ENCODE measurements around the gene AK5. TPM values are rescaled to one million over a fixed set of nuclear protein-coding genes. Genes with fewer than 3 reads are reported as not detected.
A peak's percentile ranks its signal among the peaks of the same experiment; 100 is the strongest.

The AK5 gene
- total and polyA plus RNA-seq, 7 experiments from 2014 or later: 1.7 to 82.1 (median 56.5) TPM

- Mint-ChIP-seq H3K4me3 (no peak overlapping the region), H3K27ac (peak overlapping the region in 7 of 9 donors; percentile 1 to 77 (median 48)), H3K9me3 (peaks cover 0 to 12% (median 4%) of the 10 kb centered on the region in 11 donors), H3K27me3 (no peaks in the 10 kb centered on the region), H3K4me1 (peaks cover 0 to 54% (median 33%) of the 10 kb centered on the region in 7 donors), H3K36me3 (peaks cover 0 to 70% (median 63%) of the 10 kb centered on the region in 5 donors)
- no peak overlapping the region for H3K27ac ChIP-seq (ENCODE audit: low read depth, low read length)
- no peaks in the 10 kb centered on the region for H3K4me1 ChIP-seq (ENCODE audit: control insufficient read depth in 2 of 2, insufficient read depth in 2 of 2, low read length in 2 of 2)
- ChIA-PET POLR2A (no interaction called here), CTCF (no interaction called here)
- intact Hi-C loops (cut with micrococcal nuclease): no loop called here
- H3K36me3 ChIP-seq (ENCODE audit: control insufficient read depth in 2 of 3, insufficient read depth in 3 of 3, low read length in 3 of 3): peaks cover 0 to 3% (median 0%) of the 10 kb centered on the region in 3 experiments
- ATAC-seq (no peak), DNase-seq (no peak)
- H3K4me3 ChIP-seq (ENCODE audit: low read length): no peak overlapping the region
- H3K27me3 ChIP-seq (ENCODE audit: control insufficient read depth in 2 of 2, insufficient read depth in 2 of 2, low read length in 2 of 2): no peaks in the 10 kb centered on the region
- H3K9me3 ChIP-seq (ENCODE audit: control insufficient read depth in 2 of 3, low read length in 3 of 3): no peaks in the 10 kb centered on the region
Observed at GRCh38 chr1:77360256-77360655, 78.4 kb downstream of the AK5 start.

GRCh38 chr1:77361621-77362020, 79.8 kb downstream of the AK5 start:
- Mint-ChIP-seq H3K27ac (peak overlapping the region in 1 of 9 donors; percentile 28), H3K4me3 (no peak overlapping the region), H3K36me3 (peaks cover 0 to 62% (median 52%) of the 10 kb centered on the region in 5 donors), H3K27me3 (no peaks in the 10 kb centered on the region), H3K4me1 (peaks cover 0 to 45% (median 41%) of the 10 kb centered on the region in 7 donors), H3K9me3 (peaks cover 0 to 12% (median 2%) of the 10 kb centered on the region in 11 donors)
- H3K9me3 ChIP-seq (ENCODE audit: control insufficient read depth in 2 of 3, low read length in 3 of 3): no peaks in the 10 kb centered on the region
- intact Hi-C loops (cut with micrococcal nuclease): no loop called here
- DNase-seq: no peak
- no peak overlapping the region for H3K4me3 ChIP-seq (ENCODE audit: low read length)
- ChIA-PET CTCF (no interaction called here), POLR2A (no interaction called here)
- ATAC-seq: no peak
- H3K36me3 ChIP-seq (ENCODE audit: control insufficient read depth in 2 of 3, insufficient read depth in 3 of 3, low read length in 3 of 3): no peaks in the 10 kb centered on the region
- no peaks in the 10 kb centered on the region for H3K27me3 ChIP-seq (ENCODE audit: control insufficient read depth in 2 of 2, insufficient read depth in 2 of 2, low read length in 2 of 2)
- H3K4me1 ChIP-seq (ENCODE audit: control insufficient read depth in 2 of 2, insufficient read depth in 2 of 2, low read length in 2 of 2): no peaks in the 10 kb centered on the region
- H3K27ac ChIP-seq (ENCODE audit: low read depth, low read length): no peak overlapping the region

- peaks cover 0 to 18% of the 10 kb centered on the region in 2 donors for H3K4me1 ChIP-seq (ENCODE audit: control insufficient read depth in 2 of 2, insufficient read depth in 2 of 2, low read length in 2 of 2)
- ChIA-PET POLR2A (interaction anchor here (1.3 kb wide), 1 partner anchor 11 kb away, joined by 3 read pairs; no protein-coding TSS in a partner anchor), CTCF (no interaction called here)
- DNase-seq (no peak), ATAC-seq (no peak)
- peaks cover 0 to 32% (median 10%) of the 10 kb centered on the region in 5 donors for H3K36me3 Mint-ChIP-seq
- no peaks in the 10 kb centered on the region for H3K27me3 ChIP-seq (ENCODE audit: control insufficient read depth in 2 of 2, insufficient read depth in 2 of 2, low read length in 2 of 2)
- no peak overlapping the region for H3K4me3 ChIP-seq (ENCODE audit: low read length)
- H3K27me3 Mint-ChIP-seq: no peaks in the 10 kb centered on the region
- H3K9me3 ChIP-seq (ENCODE audit: control insufficient read depth in 2 of 3, low read length in 3 of 3): no peaks in the 10 kb centered on the region
- H3K27ac ChIP-seq (ENCODE audit: low read depth, low read length): no peak overlapping the region
- H3K9me3 Mint-ChIP-seq: no peaks in the 10 kb centered on the region
- peak overlapping the region in 3 of 9 donors; percentile 16 to 63 (median 22) for H3K27ac Mint-ChIP-seq
- intact Hi-C loops (cut with micrococcal nuclease): loop anchor here in 1 of 2 donors (5.0 kb wide), 1 partner anchor 48 kb away; no protein-coding TSS in a partner anchor
- peak overlapping the region in 2 of 10 donors; percentile 19 to 55 for H3K4me3 Mint-ChIP-seq
- H3K36me3 ChIP-seq (ENCODE audit: control insufficient read depth in 2 of 3, insufficient read depth in 3 of 3, low read length in 3 of 3): no peaks in the 10 kb centered on the region
- H3K4me1 Mint-ChIP-seq: peaks cover 3 to 48% (median 36%) of the 10 kb centered on the region in 7 donors
Observed at GRCh38 chr1:77370161-77370560, 88.3 kb downstream of the AK5 start.

- DNase-seq (peak in 1 of 9 donors; percentile 1), ATAC-seq (no peak)
- Mint-ChIP-seq H3K4me1 (peaks cover 3 to 50% (median 34%) of the 10 kb centered on the region in 7 donors), H3K4me3 (peak overlapping the region in 3 of 10 donors; percentile 14 to 23 (median 21)), H3K27ac (peak overlapping the region in 2 of 9 donors; percentile 16 to 63), H3K27me3 (no peaks in the 10 kb centered on the region), H3K9me3 (no peaks in the 10 kb centered on the region), H3K36me3 (peaks cover 0 to 35% (median 15%) of the 10 kb centered on the region in 5 donors)
- no peaks in the 10 kb centered on the region for H3K36me3 ChIP-seq (ENCODE audit: control insufficient read depth in 2 of 3, insufficient read depth in 3 of 3, low read length in 3 of 3)
- ChIA-PET CTCF (no interaction called here), POLR2A (interaction anchor here (1.3 kb wide), 1 partner anchor 11 kb away, joined by 3 read pairs; no protein-coding TSS in a partner anchor)
- peaks cover 0 to 18% of the 10 kb centered on the region in 2 donors for H3K4me1 ChIP-seq (ENCODE audit: control insufficient read depth in 2 of 2, insufficient read depth in 2 of 2, low read length in 2 of 2)
- H3K27me3 ChIP-seq (ENCODE audit: control insufficient read depth in 2 of 2, insufficient read depth in 2 of 2, low read length in 2 of 2): no peaks in the 10 kb centered on the region
- H3K4me3 ChIP-seq (ENCODE audit: low read length): no peak overlapping the region
- H3K27ac ChIP-seq (ENCODE audit: low read depth, low read length): no peak overlapping the region
- no peaks in the 10 kb centered on the region for H3K9me3 ChIP-seq (ENCODE audit: control insufficient read depth in 2 of 3, low read length in 3 of 3)
- intact Hi-C loops (cut with micrococcal nuclease): loop anchor here in 1 of 2 donors (5.0 kb wide), 1 partner anchor 48 kb away; no protein-coding TSS in a partner anchor
Observed at GRCh38 chr1:77370583-77371306, 88.9 kb downstream of the AK5 start.

- H3K27me3 ChIP-seq (ENCODE audit: control insufficient read depth in 2 of 2, insufficient read depth in 2 of 2, low read length in 2 of 2): no peaks in the 10 kb centered on the region
- H3K4me3 Mint-ChIP-seq: peak overlapping the region in 5 of 10 donors; percentile 14 to 29 (median 23)
- peaks cover 0 to 38% (median 19%) of the 10 kb centered on the region in 5 donors for H3K36me3 Mint-ChIP-seq
- H3K36me3 ChIP-seq (ENCODE audit: control insufficient read depth in 2 of 3, insufficient read depth in 3 of 3, low read length in 3 of 3): no peaks in the 10 kb centered on the region
- no peaks in the 10 kb centered on the region for H3K9me3 Mint-ChIP-seq
- no peaks in the 10 kb centered on the region for H3K9me3 ChIP-seq (ENCODE audit: control insufficient read depth in 2 of 3, low read length in 3 of 3)
- no peak overlapping the region for H3K27ac ChIP-seq (ENCODE audit: low read depth, low read length)
- POLR2A ChIA-PET: no interaction called here
- H3K4me3 ChIP-seq (ENCODE audit: low read length): no peak overlapping the region
- intact Hi-C loops (cut with micrococcal nuclease): loop anchor here in 1 of 2 donors (5.0 kb wide), 1 partner anchor 49 kb away; no protein-coding TSS in a partner anchor
- H3K4me1 Mint-ChIP-seq: peaks cover 3 to 55% (median 36%) of the 10 kb centered on the region in 7 donors
- no peak for ATAC-seq
- H3K27ac Mint-ChIP-seq: no peak overlapping the region
- DNase-seq: no peak
- H3K4me1 ChIP-seq (ENCODE audit: control insufficient read depth in 2 of 2, insufficient read depth in 2 of 2, low read length in 2 of 2): peaks cover 0 to 18% of the 10 kb centered on the region in 2 donors
- CTCF ChIA-PET: no interaction called here
- no peaks in the 10 kb centered on the region for H3K27me3 Mint-ChIP-seq
Observed at GRCh38 chr1:77371396-77371795, 89.6 kb downstream of the AK5 start.

- intact Hi-C loops (cut with micrococcal nuclease): loop anchor here in 1 of 2 donors (5.0 kb wide), 1 partner anchor 51 kb away; no protein-coding TSS in a partner anchor
- H3K27me3 ChIP-seq (ENCODE audit: control insufficient read depth in 2 of 2, insufficient read depth in 2 of 2, low read length in 2 of 2): no peaks in the 10 kb centered on the region
- H3K4me3 ChIP-seq (ENCODE audit: low read length): no peak overlapping the region
- H3K36me3 ChIP-seq (ENCODE audit: control insufficient read depth in 2 of 3, insufficient read depth in 3 of 3, low read length in 3 of 3): no peaks in the 10 kb centered on the region
- H3K9me3 Mint-ChIP-seq: no peaks in the 10 kb centered on the region
- DNase-seq (no peak), ATAC-seq (no peak)
- H3K27ac ChIP-seq (ENCODE audit: low read depth, low read length): no peak overlapping the region
- H3K4me3 Mint-ChIP-seq: no peak overlapping the region
- peaks cover 0 to 47% (median 26%) of the 10 kb centered on the region in 5 donors for H3K36me3 Mint-ChIP-seq
- POLR2A ChIA-PET: no interaction called here
- no peaks in the 10 kb centered on the region for H3K27me3 Mint-ChIP-seq
- no peaks in the 10 kb centered on the region for H3K9me3 ChIP-seq (ENCODE audit: control insufficient read depth in 2 of 3, low read length in 3 of 3)
- H3K4me1 ChIP-seq (ENCODE audit: control insufficient read depth in 2 of 2, insufficient read depth in 2 of 2, low read length in 2 of 2): peaks cover 0 to 18% of the 10 kb centered on the region in 2 donors
- H3K4me1 Mint-ChIP-seq: peaks cover 3 to 76% (median 53%) of the 10 kb centered on the region in 7 donors
- no peak overlapping the region for H3K27ac Mint-ChIP-seq
- CTCF ChIA-PET: no interaction called here
Observed at GRCh38 chr1:77373702-77374101, 91.9 kb downstream of the AK5 start.
